Endodermal cell (in vitro differentiated cells): Measurements from ENCODE around the gene TIAM2. TPM values are rescaled to one million over a fixed set of nuclear protein-coding genes. Genes with fewer than 3 reads are reported as not detected.

Source experiments
- DNase-seq: peaks from one replicate; pipeline ENCODE4 v3.0.0-alpha.2; 2017
- H3K27ac ChIP-seq: 2 replicates; pipeline ENCODE4 v1.5.1; 2013; ENCODE audit warnings: mild to moderate bottlenecking, low read depth, low read length, moderate library complexity
- H3K27me3 ChIP-seq: 2 replicates; pipeline ENCODE4 v1.6.1; 2013; ENCODE audit warnings: mild to moderate bottlenecking, low read length, moderate library complexity; ENCODE audit not compliant: insufficient read depth, control insufficient read depth, poor library complexity, severe bottlenecking
- H3K36me3 ChIP-seq: 2 replicates; pipeline ENCODE4 v1.7.0; 2013; ENCODE audit warnings: mild to moderate bottlenecking, low read length, moderate library complexity; ENCODE audit not compliant: control insufficient read depth, insufficient read depth
- H3K4me1 ChIP-seq: one replicate; pipeline ENCODE4 v1.7.0; 2013; ENCODE audit warnings: low read length; ENCODE audit not compliant: control insufficient read depth, insufficient read depth
- H3K4me3 ChIP-seq: 2 replicates; pipeline ENCODE4 v1.5.1; 2013; ENCODE audit warnings: mild to moderate bottlenecking, low read length, moderate library complexity
- H3K9ac ChIP-seq: 2 replicates; pipeline ENCODE4 v1.6.1; 2013; ENCODE audit warnings: mild to moderate bottlenecking, low read length, moderate library complexity; ENCODE audit not compliant: poor library complexity, severe bottlenecking; ENCODE audit errors: extremely low read depth
- H3K9me3 ChIP-seq: 2 replicates; pipeline ENCODE4 v1.6.1; 2013; ENCODE audit warnings: mild to moderate bottlenecking, low read length, moderate library complexity; ENCODE audit not compliant: control insufficient read depth
- H3K27ac Mint-ChIP-seq: 2 replicates; pipeline ENCODE4 v1.8.0; 2020; ENCODE audit warnings: mixed read lengths
- H3K27me3 Mint-ChIP-seq: 2 replicates; pipeline ENCODE4 v1.8.0; 2021; ENCODE audit warnings: mild to moderate bottlenecking, mixed read lengths; ENCODE audit not compliant: insufficient read depth
- H3K36me3 Mint-ChIP-seq: 2 replicates; pipeline ENCODE4 v1.8.0; 2020; ENCODE audit warnings: low read depth, mixed read lengths
- H3K4me1 Mint-ChIP-seq: 2 replicates; pipeline ENCODE4 v1.8.0; 2020; ENCODE audit warnings: mixed read lengths
- H3K4me3 Mint-ChIP-seq: 2 replicates; pipeline ENCODE4 v1.8.0; 2020; ENCODE audit warnings: mild to moderate bottlenecking, moderate library complexity, mixed read lengths
- H3K9me3 Mint-ChIP-seq: 2 replicates; pipeline ENCODE4 v1.8.0; 2020; ENCODE audit warnings: mild to moderate bottlenecking, mixed read lengths
- CTCF ChIP-seq: fragments of 200-600 bp; sonication (generic); conservative IDR thresholded peaks from 2 replicates; pipeline ENCODE4 v1.5.0; 2021; ENCODE audit warnings: antibody characterized with exemption, mild to moderate bottlenecking
- WGBS, 2 experiments: methylation state at CpG; one replicate each; pipeline versions ENCODE4 v1.1.5 to v1.1.7; 2013; ENCODE audit warnings: missing lambda C conversion rate in 2 of 2, mixed read lengths in 1 of 2; ENCODE audit not compliant: insufficient coverage in 1 of 2, insufficient read length in 1 of 2; 5-methylcytosine and 5-hydroxymethylcytosine counted together
- total RNA-seq, 2 donors: library from RNA; stranded (reverse); fragmentation: NEBNext Ultra II Directional in 1 of 2; extraction: Animal tissue kit (Norgen Biotek cat#: 25700) in 1 of 2; gene quantifications; 2 replicates in 1 of 2; 3 replicates in 1 of 2; pipeline ENCODE4 v1.2.1, GENCODE V29; 2021

Gene TIAM2
- total RNA-seq, 2 donors from 2014 or later = 15.7 to 17.5 TPM

- no peak for DNase-seq
- H3K27ac ChIP-seq = no peak overlapping the region
Measured at GRCh38 chr6:155050311-155050710, 55.2 kb downstream of the TIAM2 start.

GRCh38 chr6:155054491-155055250 is 59.6 kb downstream of the TIAM2 start:
- Histone ChIP-seq H3K9ac (no peak overlapping the region), H3K27me3 (no peaks in the 10 kb centered on the region), H3K4me1 (no peaks in the 10 kb centered on the region), H3K27ac (no peak overlapping the region), H3K9me3 (no peaks in the 10 kb centered on the region), H3K36me3 (no peaks in the 10 kb centered on the region), H3K4me3 (no peak overlapping the region)
- no peak for DNase-seq
- TF ChIP-seq CTCF = no peak
- H3K27ac Mint-ChIP-seq = no peak overlapping the region
- H3K9me3 Mint-ChIP-seq = no peaks in the 10 kb centered on the region
- WGBS, 2 experiments = 77 to 82% methylated on average over 10 to 12 of the region's 12 CpGs
- H3K36me3 Mint-ChIP-seq = no peaks in the 10 kb centered on the region
- H3K27me3 Mint-ChIP-seq = no peaks in the 10 kb centered on the region
- H3K4me1 Mint-ChIP-seq = no peaks in the 10 kb centered on the region
- H3K4me3 Mint-ChIP-seq = no peak overlapping the region

More at GRCh38 chr6:155050311-155050710, 55.2 kb downstream of the TIAM2 start:
- TF ChIP-seq CTCF = no peak
- 90 to 100% methylated on average over 2 to 5 of the region's 5 CpGs for WGBS, 2 experiments
- H3K27me3 Mint-ChIP-seq = no peaks in the 10 kb centered on the region
- no peaks in the 10 kb centered on the region for H3K4me1 ChIP-seq
- H3K4me1 Mint-ChIP-seq = no peaks in the 10 kb centered on the region
- no peaks in the 10 kb centered on the region for H3K36me3 Mint-ChIP-seq
- H3K4me3 ChIP-seq = no peak overlapping the region
- H3K27ac Mint-ChIP-seq = no peak overlapping the region
- H3K9me3 Mint-ChIP-seq = no peaks in the 10 kb centered on the region
- H3K9me3 ChIP-seq = no peaks in the 10 kb centered on the region
- H3K9ac ChIP-seq = no peak overlapping the region
- no peak overlapping the region for H3K4me3 Mint-ChIP-seq
- no peaks in the 10 kb centered on the region for H3K27me3 ChIP-seq
- H3K36me3 ChIP-seq = no peaks in the 10 kb centered on the region

GRCh38 chr6:155055729-155056128 is 60.6 kb downstream of the TIAM2 start:
- WGBS, 2 experiments = 96 to 100% methylated on average over 1 to 2 of the region's 2 CpGs
- Mint-ChIP-seq H3K9me3 (no peaks in the 10 kb centered on the region), H3K27ac (no peak overlapping the region), H3K4me1 (no peaks in the 10 kb centered on the region), H3K27me3 (no peaks in the 10 kb centered on the region), H3K4me3 (no peak overlapping the region), H3K36me3 (no peaks in the 10 kb centered on the region)
- H3K9ac ChIP-seq = no peak overlapping the region
- no peak for DNase-seq
- no peaks in the 10 kb centered on the region for H3K36me3 ChIP-seq
- no peak overlapping the region for H3K27ac ChIP-seq
- no peak overlapping the region for H3K4me3 ChIP-seq
- H3K4me1 ChIP-seq = no peaks in the 10 kb centered on the region
- H3K27me3 ChIP-seq = no peaks in the 10 kb centered on the region
- H3K9me3 ChIP-seq = no peaks in the 10 kb centered on the region
- no peak for TF ChIP-seq CTCF
